ENCODE data around the gene DAAM2.

GRCh38 chr6:39808346-39808745 is 16.2 kb downstream of the DAAM2 start:
- TF ChIP-seq SMC3 (IDR thresholded peaks at IDR 0.05; ENCODE audit: low read depth, low read length) = no peak
- TF ChIP-seq CTCF (IDR thresholded peaks at IDR 0.05) = no peak
- no peak for TF ChIP-seq MEF2A (IDR thresholded peaks at IDR 0.05; ENCODE audit: borderline replicate concordance, low read depth)
- no peak for TF ChIP-seq POLR2AphosphoS5 (IDR thresholded peaks at IDR 0.05; ENCODE audit: low read depth, low read length)
